ENCODE measurements around the gene HNRNPA2B1.
"Not testable (repeated sequence)": the region's sequence is repeated elsewhere in the genome, so short reads cannot be mapped to it uniquely, and the experiment has no call there.

Gene HNRNPA2B1

GRCh38 chr7:26165950-26166683 lies 34.4 kb downstream of the HNRNPA2B1 start:
- Histone ChIP-seq H3K4me3 (ENCODE audit: insufficient read depth in 1 of 2, low read depth in 1 of 2, low read length in 2 of 2) (no peak overlapping the region), H3K4me1 (ENCODE audit: control insufficient read depth, insufficient read depth, low read depth, low read length) (peaks cover 11% of the 10 kb centered on the region), H4K8ac (ENCODE audit: low read length) (no peak overlapping the region), H2AK5ac (ENCODE audit: low read length, severe bottlenecking) (peak overlapping the region; percentile 69), H3K14ac (ENCODE audit: low read length in 2 of 2) (no peak overlapping the region), H2BK5ac (ENCODE audit: low read depth, low read length, poor library complexity, severe bottlenecking) (no peak overlapping the region), H2BK120ac (ENCODE audit: low read depth, low read length) (no peak overlapping the region), H3K23ac (ENCODE audit: low read length in 2 of 2) (no peak overlapping the region), H3K36me3 (ENCODE audit: control insufficient read depth in 1 of 2, insufficient read depth in 2 of 2, low read depth in 1 of 2, low read length in 2 of 2) (no peaks in the 10 kb centered on the region), H3K27ac (ENCODE audit: low read length, poor library complexity, severe bottlenecking) (no peak overlapping the region), H3K9ac (ENCODE audit: low read length) (no peak overlapping the region), H3K4ac (ENCODE audit: low read depth in 1 of 2, low read length in 2 of 2) (no peak overlapping the region), H3K27me3 (ENCODE audit: control insufficient read depth in 1 of 2, insufficient read depth in 1 of 2, low read length in 2 of 2) (peaks cover 0 to 3% of the 10 kb centered on the region in 2 experiments), H3K4me2 (ENCODE audit: low read length, poor library complexity, severe bottlenecking) (no peak overlapping the region), H2AFZ (ENCODE audit: low read depth, low read length) (no peak overlapping the region), H3K79me1 (replicated peaks; ENCODE audit: low read length, poor library complexity, severe bottlenecking) (peaks cover 25% of the 10 kb centered on the region), H2BK15ac (ENCODE audit: low read depth, poor library complexity, severe bottlenecking) (no peak overlapping the region), H2BK12ac (ENCODE audit: low read length in 2 of 2) (no peak overlapping the region), H3K18ac (ENCODE audit: low read depth in 1 of 2, low read length in 2 of 2) (no peak overlapping the region), H4K91ac (ENCODE audit: low read length) (no peak overlapping the region), H3K9me3 (ENCODE audit: control insufficient read depth, low read length) (no peaks in the 10 kb centered on the region)
- no peak for DNase-seq
- 76% methylated on average over 9 of the region's 9 CpGs for WGBS

GRCh38 chr7:26163804-26164203 lies 36.7 kb downstream of the HNRNPA2B1 start:
- H3K4ac ChIP-seq (ENCODE audit: low read depth in 1 of 2, low read length in 2 of 2); DNase-seq; H4K91ac ChIP-seq (ENCODE audit: low read length); H2BK5ac ChIP-seq (ENCODE audit: low read depth, low read length, poor library complexity, severe bottlenecking); H3K9me3 ChIP-seq (ENCODE audit: control insufficient read depth, low read length); H3K4me3 ChIP-seq (ENCODE audit: insufficient read depth in 1 of 2, low read depth in 1 of 2, low read length in 2 of 2); H3K27me3 ChIP-seq (ENCODE audit: control insufficient read depth in 1 of 2, insufficient read depth in 1 of 2, low read length in 2 of 2); H2BK15ac ChIP-seq (ENCODE audit: low read depth, poor library complexity, severe bottlenecking); H3K14ac ChIP-seq (ENCODE audit: low read length in 2 of 2); H3K36me3 ChIP-seq (ENCODE audit: control insufficient read depth in 1 of 2, insufficient read depth in 2 of 2, low read depth in 1 of 2, low read length in 2 of 2); H2AFZ ChIP-seq (ENCODE audit: low read depth, low read length); H2BK12ac ChIP-seq (ENCODE audit: low read length in 2 of 2); H2BK120ac ChIP-seq (ENCODE audit: low read depth, low read length); H2AK5ac ChIP-seq (ENCODE audit: low read length, severe bottlenecking); H3K18ac ChIP-seq (ENCODE audit: low read depth in 1 of 2, low read length in 2 of 2); H4K8ac ChIP-seq (ENCODE audit: low read length); H3K27ac ChIP-seq (ENCODE audit: low read length, poor library complexity, severe bottlenecking); H3K9ac ChIP-seq (ENCODE audit: low read length); H3K23ac ChIP-seq (ENCODE audit: low read length in 2 of 2); H3K4me2 ChIP-seq (ENCODE audit: low read length, poor library complexity, severe bottlenecking): not testable (repeated sequence)
- no CpG with 5 or more reads among the region's 1 CpG for WGBS
- Histone ChIP-seq H3K79me1 (replicated peaks; ENCODE audit: low read length, poor library complexity, severe bottlenecking) (peaks cover 14% of the 10 kb centered on the region), H3K4me1 (ENCODE audit: control insufficient read depth, insufficient read depth, low read depth, low read length) (peaks cover 18% of the 10 kb centered on the region)

- Histone ChIP-seq H3K4me3 (ENCODE audit: insufficient read depth in 1 of 2, low read depth in 1 of 2, low read length in 2 of 2) (no peak overlapping the region), H3K36me3 (ENCODE audit: control insufficient read depth in 1 of 2, insufficient read depth in 2 of 2, low read depth in 1 of 2, low read length in 2 of 2) (no peaks in the 10 kb centered on the region), H2AFZ (ENCODE audit: low read depth, low read length) (no peak overlapping the region), H3K4me1 (ENCODE audit: control insufficient read depth, insufficient read depth, low read depth, low read length) (peaks cover 22% of the 10 kb centered on the region), H3K27ac (ENCODE audit: low read length, poor library complexity, severe bottlenecking) (no peak overlapping the region), H3K27me3 (ENCODE audit: control insufficient read depth in 1 of 2, insufficient read depth in 1 of 2, low read length in 2 of 2) (peaks cover 0 to 10% of the 10 kb centered on the region in 2 experiments), H2AK5ac (ENCODE audit: low read length, severe bottlenecking) (no peak overlapping the region), H4K91ac (ENCODE audit: low read length) (no peak overlapping the region), H3K9me3 (ENCODE audit: control insufficient read depth, low read length) (no peaks in the 10 kb centered on the region), H3K4me2 (ENCODE audit: low read length, poor library complexity, severe bottlenecking) (no peak overlapping the region), H3K23ac (ENCODE audit: low read length in 2 of 2) (no peak overlapping the region), H2BK12ac (ENCODE audit: low read length in 2 of 2) (no peak overlapping the region), H2BK5ac (ENCODE audit: low read depth, low read length, poor library complexity, severe bottlenecking) (no peak overlapping the region), H2BK15ac (ENCODE audit: low read depth, poor library complexity, severe bottlenecking) (no peak overlapping the region), H3K4ac (ENCODE audit: low read depth in 1 of 2, low read length in 2 of 2) (no peak overlapping the region), H3K14ac (ENCODE audit: low read length in 2 of 2) (no peak overlapping the region), H2BK120ac (ENCODE audit: low read depth, low read length) (no peak overlapping the region), H3K9ac (ENCODE audit: low read length) (no peak overlapping the region), H3K79me1 (replicated peaks; ENCODE audit: low read length, poor library complexity, severe bottlenecking) (peaks cover 13% of the 10 kb centered on the region), H3K18ac (ENCODE audit: low read depth in 1 of 2, low read length in 2 of 2) (no peak overlapping the region), H4K8ac (ENCODE audit: low read length) (no peak overlapping the region)
- WGBS = no CpG with 5 or more reads among the region's 2 CpGs
- no peak for DNase-seq
Observed at GRCh38 chr7:26162431-26162830, 38.1 kb downstream of the HNRNPA2B1 start.

GRCh38 chr7:26160896-26161295 lies 39.6 kb downstream of the HNRNPA2B1 start:
- peak overlapping the region; percentile 93 for H2AK5ac ChIP-seq (ENCODE audit: low read length, severe bottlenecking)
- 95% methylated on average over 2 of the region's 2 CpGs for WGBS
- H2BK120ac ChIP-seq (ENCODE audit: low read depth, low read length) = no peak overlapping the region
- peaks cover 0 to 7% of the 10 kb centered on the region in 2 experiments for H3K27me3 ChIP-seq (ENCODE audit: control insufficient read depth in 1 of 2, insufficient read depth in 1 of 2, low read length in 2 of 2)
- H3K14ac ChIP-seq (ENCODE audit: low read length in 2 of 2) = no peak overlapping the region
- no peak overlapping the region for H2BK15ac ChIP-seq (ENCODE audit: low read depth, poor library complexity, severe bottlenecking)
- H3K23ac ChIP-seq (ENCODE audit: low read length in 2 of 2) = no peak overlapping the region
- H2BK12ac ChIP-seq (ENCODE audit: low read length in 2 of 2) = no peak overlapping the region
- H4K8ac ChIP-seq (ENCODE audit: low read length) = no peak overlapping the region
- no peak for DNase-seq
- H3K27ac ChIP-seq (ENCODE audit: low read length, poor library complexity, severe bottlenecking) = no peak overlapping the region
- no peak overlapping the region for H3K4me2 ChIP-seq (ENCODE audit: low read length, poor library complexity, severe bottlenecking)
- no peak overlapping the region for H3K18ac ChIP-seq (ENCODE audit: low read depth in 1 of 2, low read length in 2 of 2)
- H3K9me3 ChIP-seq (ENCODE audit: control insufficient read depth, low read length) = no peaks in the 10 kb centered on the region
- no peak overlapping the region for H3K9ac ChIP-seq (ENCODE audit: low read length)
- no peak overlapping the region for H2AFZ ChIP-seq (ENCODE audit: low read depth, low read length)
- H2BK5ac ChIP-seq (ENCODE audit: low read depth, low read length, poor library complexity, severe bottlenecking) = no peak overlapping the region
- peaks cover 9% of the 10 kb centered on the region for H3K79me1 ChIP-seq (replicated peaks; ENCODE audit: low read length, poor library complexity, severe bottlenecking)
- no peak overlapping the region for H3K4me3 ChIP-seq (ENCODE audit: insufficient read depth in 1 of 2, low read depth in 1 of 2, low read length in 2 of 2)
- H3K4me1 ChIP-seq (ENCODE audit: control insufficient read depth, insufficient read depth, low read depth, low read length) = peaks cover 23% of the 10 kb centered on the region
- no peak overlapping the region for H3K4ac ChIP-seq (ENCODE audit: low read depth in 1 of 2, low read length in 2 of 2)
- H3K36me3 ChIP-seq (ENCODE audit: control insufficient read depth in 1 of 2, insufficient read depth in 2 of 2, low read depth in 1 of 2, low read length in 2 of 2) = no peaks in the 10 kb centered on the region
- H4K91ac ChIP-seq (ENCODE audit: low read length) = no peak overlapping the region

All from mesenchymal stem cell (in vitro differentiated cells and primary cell).